Umbilical cord (tissue), 2 donors: Measurements from ENCODE around the gene CPOX. TPM values are rescaled to one million over a fixed set of nuclear protein-coding genes. Genes with fewer than 3 reads are reported as not detected.

Experiments used
- DNase-seq: peaks from one replicate; pipeline ENCODE4 v3.0.0-alpha.2; 2015; ENCODE audit warnings: low spot score
- total RNA-seq: library from RNA; depleted of rRNA; stranded (reverse); fragments of >200 nt; gene quantifications from one replicate; pipeline ENCODE4 v1.2.3, GENCODE V29; 2014; ENCODE audit warnings: low replicate concordance; ENCODE audit not compliant: insufficient read depth

The CPOX gene
- total RNA-seq, 1 donor from 2014 or later = 14.7 TPM

- no peak for DNase-seq
Observed at GRCh38 chr3:98541695-98542094, 51.7 kb downstream of the CPOX start.

- no peak for DNase-seq
Observed at GRCh38 chr3:98540346-98540745, 53.1 kb downstream of the CPOX start.

GRCh38 chr3:98536456-98537017, 56.9 kb downstream of the CPOX start:
- DNase-seq = no peak

GRCh38 chr3:98534734-98535133, 58.7 kb downstream of the CPOX start:
- DNase-seq = no peak

GRCh38 chr3:98534168-98534567, 59.2 kb downstream of the CPOX start:
- no peak for DNase-seq

GRCh38 chr3:98532709-98533571, 60.5 kb downstream of the CPOX start:
- DNase-seq = no peak

- DNase-seq = no peak
Observed at GRCh38 chr3:98532275-98532637, 61.2 kb downstream of the CPOX start.

GRCh38 chr3:98531622-98532274, 61.7 kb downstream of the CPOX start, which contains the start of gene GPR15:
Gene GPR15, plus strand, starts transcription at chr3:98531978. Its CDS starts 56 bp downstream, at chr3:98532034.
- DNase-seq = no peak

GRCh38 chr3:98530676-98531075, 62.7 kb downstream of the CPOX start:
- no peak for DNase-seq

- no peak for DNase-seq
Observed at GRCh38 chr3:98529856-98530459, 63.5 kb downstream of the CPOX start.

Other genes with a start within 250 kb of the CPOX start
- gene OR5K4, start 239.8 kb downstream of the CPOX start, total RNA-seq = 2.6 TPM
- 5.5 TPM for gene OR5K3, start 202.9 kb downstream of the CPOX start, total RNA-seq
- gene OR5K1, start 130.4 kb downstream of the CPOX start, total RNA-seq = 1.2 TPM
- gene OR5K2, start 95.9 kb downstream of the CPOX start, total RNA-seq = 1.4 TPM
- gene CLDND1, start 70.7 kb downstream of the CPOX start, total RNA-seq = 145 TPM
- not detected for gene GPR15, start 61.6 kb downstream of the CPOX start, total RNA-seq
- gene ST3GAL6, start 169.7 kb upstream of the CPOX start, total RNA-seq = 12.0 TPM